WTC11 (cell line): ENCODE data around the gene CYB561D2.

ENCODE experiments used
- CREB1 ChIP-seq: sonication (generic); formaldehyde crosslinking; IDR thresholded peaks from 2 replicates; pipeline ENCODE4 v1.8.0; 2023; ENCODE audit warnings: mild to moderate bottlenecking, missing genetic modification reagents
- CTCF ChIP-seq: fragments of 200-600 bp; IDR thresholded peaks from 2 replicates; pipeline ENCODE4 v1.8.0; 2022; ENCODE audit warnings: antibody characterized with exemption
- FOXP1 ChIP-seq: sonication (generic); formaldehyde crosslinking; IDR thresholded peaks from 2 replicates; pipeline ENCODE4 v1.8.0; 2022; ENCODE audit warnings: missing genetic modification reagents, mild to moderate bottlenecking, moderate library complexity, borderline replicate concordance
- IRF1 ChIP-seq: sonication (generic); formaldehyde crosslinking; IDR thresholded peaks from 2 replicates; pipeline ENCODE4 v1.8.0; 2023; ENCODE audit warnings: missing genetic modification reagents
- MAX ChIP-seq: sonication (generic); formaldehyde crosslinking; IDR thresholded peaks from 2 replicates; pipeline ENCODE4 v1.8.0; 2022; ENCODE audit warnings: mild to moderate bottlenecking, missing genetic modification reagents
- NFYB ChIP-seq: sonication (generic); formaldehyde crosslinking; conservative IDR thresholded peaks from 2 replicates; pipeline ENCODE4 v1.8.0; 2022; ENCODE audit warnings: low read depth, missing genetic modification reagents

GRCh38 chr3:50372349-50372748 lies 21.7 kb downstream of the CYB561D2 start:
- TF ChIP-seq CTCF (no peak), MAX (CRISPR knock-in tag) (no peak), IRF1 (CRISPR knock-in tag) (no peak), NFYB (CRISPR knock-in tag) (no peak), CREB1 (CRISPR knock-in tag) (no peak), FOXP1 (CRISPR knock-in tag) (no peak)
